ENCODE data around the gene CCDC172.

Gene CCDC172

DNA sequence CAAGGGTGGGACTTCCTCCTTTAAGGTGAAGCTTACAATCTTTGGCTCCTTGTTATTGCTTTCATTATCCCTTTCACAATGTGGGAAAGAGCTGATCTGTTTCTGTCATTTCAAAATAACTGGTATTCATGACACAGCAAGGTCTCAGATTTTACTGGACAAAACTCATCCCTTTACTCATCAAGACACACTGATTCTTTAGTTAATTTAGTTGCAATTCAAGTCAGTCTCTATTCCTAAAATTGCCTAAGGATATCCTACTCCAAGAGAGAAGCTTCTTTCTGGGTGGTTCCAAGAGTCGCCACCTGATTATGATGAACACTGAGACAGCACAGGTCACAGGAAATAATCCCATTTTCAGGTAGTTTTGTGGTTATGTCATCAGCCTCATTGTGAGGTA is 97.6 kb downstream of the CCDC172 start:
- H3K4me3 ChIP-seq (ENCODE audit: low read length): no peak overlapping the region

GRCh38 chr10:116427671-116428070 is 103.4 kb downstream of the CCDC172 start, which contains the start of gene PNLIPRP3:
Gene PNLIPRP3, plus strand, starts transcription at chr10:116427847. Its CDS starts 166 bp downstream, at chr10:116428013.
- no peak for DNase-seq (ENCODE audit: low read depth)
- no peak for TF ChIP-seq CTCF (conservative IDR thresholded peaks at IDR 0.05; ENCODE audit: low read depth, low read length)
- no peak within 1 kb of the TSS for H3K4me3 ChIP-seq (ENCODE audit: low read length)

More for the DNA sequence above, 97.6 kb downstream of the CCDC172 start:
- no peak for DNase-seq (ENCODE audit: low read depth)
- no peak for TF ChIP-seq CTCF (conservative IDR thresholded peaks at IDR 0.05; ENCODE audit: low read depth, low read length)

DNA sequence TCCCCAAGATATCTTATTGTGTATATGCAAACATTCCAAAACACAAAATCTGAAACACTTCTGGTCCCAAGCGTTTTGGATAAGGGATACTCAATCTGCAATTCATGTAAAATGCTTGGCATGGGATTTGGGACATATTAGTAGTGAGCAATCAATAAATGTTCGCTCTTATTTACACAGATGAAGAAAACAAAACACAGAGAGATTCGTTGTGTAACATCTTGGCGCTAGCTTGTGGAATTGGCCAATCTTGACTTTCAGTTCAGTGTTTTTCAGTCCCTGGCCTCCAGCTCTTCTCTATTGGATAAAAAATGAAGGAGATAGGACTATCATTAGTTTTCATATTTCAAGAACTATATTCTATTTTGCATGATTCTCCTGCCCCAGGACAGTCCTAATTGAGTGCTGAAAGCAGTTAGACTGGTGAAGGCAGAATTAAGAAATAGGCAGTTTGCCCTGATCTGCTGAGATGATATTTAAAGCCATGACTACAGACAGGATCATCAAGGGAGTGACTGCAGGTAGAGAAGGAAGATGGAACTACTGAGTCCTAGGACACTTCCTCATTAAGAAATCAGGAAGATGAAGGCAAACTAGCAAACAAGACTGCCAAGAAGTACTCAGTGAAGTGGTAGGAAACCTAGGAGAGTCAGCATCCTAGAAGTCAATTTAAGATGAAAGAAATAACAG is 105.2 kb downstream of the CCDC172 start:
- H3K4me3 ChIP-seq (ENCODE audit: low read length): no peak overlapping the region
- TF ChIP-seq CTCF (conservative IDR thresholded peaks at IDR 0.05; ENCODE audit: low read depth, low read length): no peak
- DNase-seq (ENCODE audit: low read depth): no peak
